ENCODE data around the gene ZNF862. TPM values are rescaled to one million over a fixed set of nuclear protein-coding genes. Genes with fewer than 3 reads are reported as not detected.

ZNF862 gene
- total and polyA plus RNA-seq, 10 of the 15 experiments (the other 5 are each of a cell fraction or from before 2014, with no cell fraction given): 0.49 to 7.7 (median 3.5) TPM

- 2% methylated on average over 91 of the region's 93 CpGs for WGBS (ENCODE audit: insufficient coverage, insufficient replicate concordance, low lambda C conversion rate, missing lambda C conversion rate)
- intact Hi-C loops (cut with micrococcal nuclease; ENCODE audit: unreplicated experiment): no loop called here
- TSS peak; percentile 92 for BruUV-seq (replicated peaks)
- FAIRE-seq (peak; percentile 90), ATAC-seq (peak; percentile 96), DNase-seq (ENCODE audit: low read depth, low spot score) (peak; percentile 73)
- ChIA-PET CTCF (no interaction called here), POLR2A (no interaction called here), SMC1A (ENCODE audit: uncharacterized antibody, unreplicated experiment) (no interaction called here), RAD21 (ENCODE audit: unreplicated experiment) (no interaction called here)
- peak within 1 kb of the TSS; percentile 76 for H3K4me3 ChIP-seq
- H3K4me2 ChIP-seq (ENCODE audit: control insufficient read depth, insufficient read depth): peak within 1 kb of the TSS; percentile 91
- H3K9ac ChIP-seq (ENCODE audit: control insufficient read depth, insufficient read depth, low read length): peak within 1 kb of the TSS; percentile 79
- in situ Hi-C loops (cut with MboI): no loop called here
- H4K20me1 ChIP-seq (ENCODE audit: control insufficient read depth, insufficient read depth): no peaks in the 10 kb centered on the region
- H3K27ac ChIP-seq (ENCODE audit: control insufficient read depth, insufficient read depth): peak within 1 kb of the TSS; percentile 68
- no peaks in the 10 kb centered on the region for H3K27me3 ChIP-seq (replicated peaks in 1 of 2; ENCODE audit: control insufficient read depth in 2 of 2, insufficient read depth in 2 of 2, low read length in 1 of 2)
- no peaks in the 10 kb centered on the region for H3K36me3 ChIP-seq (ENCODE audit: control insufficient read depth in 2 of 2, insufficient read depth in 2 of 2, low read length in 1 of 2)
- peaks cover 51% of the 10 kb centered on the region for H3K4me1 ChIP-seq (ENCODE audit: control insufficient read depth, insufficient read depth, low read length)
- H3K9me3 ChIP-seq (replicated peaks; ENCODE audit: control insufficient read depth, insufficient read depth, low read length): no peaks in the 10 kb centered on the region
- peaks cover 7% of the 10 kb centered on the region for H3K79me2 ChIP-seq (ENCODE audit: control insufficient read depth, insufficient read depth, low read length)
- peak within 1 kb of the TSS; percentile 96 for H2AFZ ChIP-seq (ENCODE audit: control insufficient read depth, low read depth, low read length)
- TF ChIP-seq SIN3A (IDR thresholded peaks at IDR 0.05; ENCODE audit: low read depth, low read length) (no peak), REST (IDR thresholded peaks at IDR 0.05; ENCODE audit: low read depth, low read length) (no peak), GABPA (IDR thresholded peaks at IDR 0.05; ENCODE audit: low read depth) (no peak), HDAC2 (IDR thresholded peaks at IDR 0.05) (no peak), PML (IDR thresholded peaks at IDR 0.05; ENCODE audit: low read length) (no peak), HDGF (IDR thresholded peaks at IDR 0.05) (no peak), NFIC (IDR thresholded peaks at IDR 0.05; ENCODE audit: low read depth, low read length) (no peak), YBX1 (IDR thresholded peaks at IDR 0.05) (no peak), RCOR1 (conservative IDR thresholded peaks at IDR 0.05; ENCODE audit: low read depth, low read length) (no peak), ASH2L (IDR thresholded peaks at IDR 0.05; ENCODE audit: borderline replicate concordance, low read depth) (no peak), EGR1 (IDR thresholded peaks at IDR 0.05; ENCODE audit: borderline replicate concordance in 1 of 2, low read depth in 2 of 2, low read length in 2 of 2) (no peak), BCL3 (IDR thresholded peaks at IDR 0.05; ENCODE audit: borderline replicate concordance, insufficient read depth, low read depth, low read length, poor library complexity, severe bottlenecking) (no peak), IRF4 (IDR thresholded peaks at IDR 0.05; ENCODE audit: low read depth, low read length) (no peak), RUNX3 (IDR thresholded peaks at IDR 0.05; ENCODE audit: low read length) (no peak), ZNF274 (IDR thresholded peaks at IDR 0.05; ENCODE audit: insufficient read depth, insufficient read length) (no peak), EP300 (IDR thresholded peaks at IDR 0.05; ENCODE audit: borderline replicate concordance in 1 of 2, control insufficient read depth in 1 of 2, low read depth in 2 of 2, low read length in 2 of 2) (no peak)
Measured at GRCh38 chr7:149873074-149873969, 35.1 kb downstream of the ZNF862 start, which contains the start of gene ATP6V0E2. Gene ATP6V0E2 (plus strand): TSS chr7:149873969. CDS start chr7:149874066, 97 bp downstream.

Measured in GM12878 (cell line).